GM19099 (cell line): ENCODE measurements around the gene MICAL2.

ENCODE experiments used
- POLR2A ChIP-seq: IDR thresholded peaks from 3 replicates; pipeline ENCODE4 v1.6.1; 2011; ENCODE audit warnings: low read depth; ENCODE audit not compliant: insufficient read length; ENCODE audit errors: extremely low read depth

The MICAL2 gene

GRCh38 chr11:12284316-12285050, 174.1 kb downstream of the MICAL2 start:
- no peak for TF ChIP-seq POLR2A

GRCh38 chr11:12285106-12285505, 174.7 kb downstream of the MICAL2 start:
- TF ChIP-seq POLR2A, result no peak

GRCh38 chr11:12285811-12286222, 175.4 kb downstream of the MICAL2 start:
- no peak for TF ChIP-seq POLR2A

- TF ChIP-seq POLR2A, result no peak
Observed at GRCh38 chr11:12286606-12287005, 176.2 kb downstream of the MICAL2 start.

GRCh38 chr11:12287009-12287373, 176.6 kb downstream of the MICAL2 start:
- TF ChIP-seq POLR2A, result no peak

- TF ChIP-seq POLR2A, result no peak
Observed at GRCh38 chr11:12287374-12288211, 177.2 kb downstream of the MICAL2 start.

GRCh38 chr11:12288212-12288930, 178.0 kb downstream of the MICAL2 start:
- TF ChIP-seq POLR2A, result no peak

GRCh38 chr11:12288931-12289666, 178.7 kb downstream of the MICAL2 start:
- no peak for TF ChIP-seq POLR2A

GRCh38 chr11:12289667-12290476, 179.5 kb downstream of the MICAL2 start:
- no peak for TF ChIP-seq POLR2A

GRCh38 chr11:12290477-12290922, 180.1 kb downstream of the MICAL2 start:
- no peak for TF ChIP-seq POLR2A

- TF ChIP-seq POLR2A, result no peak
Observed at GRCh38 chr11:12291313-12291712, 180.9 kb downstream of the MICAL2 start.

- no peak for TF ChIP-seq POLR2A
Observed at GRCh38 chr11:12291766-12292165, 181.4 kb downstream of the MICAL2 start.

GRCh38 chr11:12292766-12293165, 182.4 kb downstream of the MICAL2 start:
- no peak for TF ChIP-seq POLR2A

- TF ChIP-seq POLR2A, result no peak
Observed at GRCh38 chr11:12293486-12293885, 183.1 kb downstream of the MICAL2 start.

- TF ChIP-seq POLR2A, result no peak
Observed at GRCh38 chr11:12294613-12295012, 184.2 kb downstream of the MICAL2 start.

GRCh38 chr11:12295943-12296342, 185.6 kb downstream of the MICAL2 start:
- no peak for TF ChIP-seq POLR2A
